ENCODE measurements around the gene GPR45.

The GPR45 gene

DNA sequence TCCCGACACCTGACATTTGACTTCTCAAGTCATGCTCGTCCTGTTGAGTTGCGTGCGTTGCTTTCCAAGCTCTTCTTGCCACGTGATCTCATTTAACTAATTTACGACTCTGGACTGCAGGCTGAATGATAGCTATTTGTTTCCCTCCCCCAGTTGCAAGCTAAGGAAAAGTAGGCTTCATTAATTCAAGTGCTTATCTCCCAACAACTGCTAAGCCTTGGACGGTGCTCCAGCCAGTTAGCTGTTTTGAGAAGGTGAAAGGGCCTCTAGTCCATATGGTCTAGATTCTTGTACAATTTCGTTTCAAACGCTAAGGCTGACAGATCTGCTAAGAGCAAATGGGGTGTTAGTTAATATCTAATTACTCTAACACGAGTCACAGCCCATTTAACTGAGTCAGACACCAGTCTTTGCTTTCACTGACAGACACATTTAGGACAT, 21.1 kb downstream of the GPR45 start:
- TF ChIP-seq, protein P1, sequence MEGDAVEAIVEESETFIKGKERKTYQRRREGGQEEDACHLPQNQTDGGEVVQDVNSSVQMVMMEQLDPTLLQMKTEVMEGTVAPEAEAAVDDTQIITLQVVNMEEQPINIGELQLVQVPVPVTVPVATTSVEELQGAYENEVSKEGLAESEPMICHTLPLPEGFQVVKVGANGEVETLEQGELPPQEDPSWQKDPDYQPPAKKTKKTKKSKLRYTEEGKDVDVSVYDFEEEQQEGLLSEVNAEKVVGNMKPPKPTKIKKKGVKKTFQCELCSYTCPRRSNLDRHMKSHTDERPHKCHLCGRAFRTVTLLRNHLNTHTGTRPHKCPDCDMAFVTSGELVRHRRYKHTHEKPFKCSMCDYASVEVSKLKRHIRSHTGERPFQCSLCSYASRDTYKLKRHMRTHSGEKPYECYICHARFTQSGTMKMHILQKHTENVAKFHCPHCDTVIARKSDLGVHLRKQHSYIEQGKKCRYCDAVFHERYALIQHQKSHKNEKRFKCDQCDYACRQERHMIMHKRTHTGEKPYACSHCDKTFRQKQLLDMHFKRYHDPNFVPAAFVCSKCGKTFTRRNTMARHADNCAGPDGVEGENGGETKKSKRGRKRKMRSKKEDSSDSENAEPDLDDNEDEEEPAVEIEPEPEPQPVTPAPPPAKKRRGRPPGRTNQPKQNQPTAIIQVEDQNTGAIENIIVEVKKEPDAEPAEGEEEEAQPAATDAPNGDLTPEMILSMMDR (IDR thresholded peaks at IDR 0.05; ENCODE audit: control insufficient read depth, extremely low read depth, insufficient read depth) = no peak
- H3K4me3 ChIP-seq (ENCODE audit: low read depth, low read length) = no peak overlapping the region
- no peak for DNase-seq (ENCODE audit: low read depth)

DNA sequence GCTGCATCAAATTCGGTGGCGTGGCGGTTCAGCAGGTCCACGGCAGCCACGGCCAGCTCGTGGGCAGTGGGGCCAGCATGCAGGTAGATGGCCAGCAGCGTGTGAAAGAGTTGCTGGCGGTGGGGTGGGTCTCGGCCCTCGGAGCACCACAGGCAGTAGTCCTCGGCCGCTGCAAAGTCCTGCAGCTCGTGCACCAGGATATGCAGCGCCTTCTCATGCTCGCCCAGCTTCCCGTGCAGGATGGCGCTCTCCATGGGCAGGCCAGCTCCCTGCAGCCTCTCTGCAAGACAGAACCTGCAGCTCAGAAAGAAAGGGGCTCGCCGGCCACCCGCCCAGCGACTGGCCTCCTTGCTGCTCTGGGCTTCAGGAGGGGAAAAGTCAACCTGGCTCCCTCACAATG, 27.9 kb downstream of the GPR45 start:
- TF ChIP-seq, protein P1 (IDR thresholded peaks at IDR 0.05; ENCODE audit: control insufficient read depth, extremely low read depth, insufficient read depth) = no peak
- DNase-seq (ENCODE audit: low read depth) = no peak
- no peak overlapping the region for H3K4me3 ChIP-seq (ENCODE audit: low read depth, low read length)

DNA sequence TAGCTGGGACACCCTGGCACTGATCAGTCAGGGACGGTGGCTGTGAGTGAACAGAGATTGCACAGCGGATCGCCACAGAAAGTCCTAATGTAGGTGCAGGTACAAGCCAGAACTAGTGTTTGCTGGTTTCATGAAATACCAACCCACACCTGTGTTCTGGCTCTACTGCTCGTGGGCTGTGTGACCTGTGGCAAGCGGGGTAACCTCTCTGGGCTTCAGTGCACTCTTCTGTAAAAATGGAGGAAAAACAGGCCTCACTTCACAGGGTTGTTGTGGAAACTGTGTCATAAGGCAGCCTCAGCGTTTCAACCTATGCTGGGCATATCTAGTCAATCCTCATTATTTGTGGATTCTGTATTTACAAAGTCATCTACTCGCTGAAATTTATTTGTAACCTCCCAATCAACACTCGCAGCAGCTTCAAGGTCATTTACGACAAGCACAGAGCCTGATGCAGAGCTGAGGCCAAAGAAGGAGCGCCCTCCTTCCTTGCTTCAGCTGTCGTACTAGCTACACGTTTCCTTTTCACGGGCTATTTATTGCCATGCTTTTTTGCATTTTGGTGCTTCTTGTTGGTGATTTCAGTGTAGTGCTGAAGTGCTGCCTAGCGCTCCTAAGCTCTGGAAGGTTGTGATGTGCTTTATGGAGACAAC, 30.0 kb downstream of the GPR45 start:
- H3K4me3 ChIP-seq (ENCODE audit: low read depth, low read length) = no peak overlapping the region
- no peak for DNase-seq (ENCODE audit: low read depth)
- TF ChIP-seq, protein P1 (IDR thresholded peaks at IDR 0.05; ENCODE audit: control insufficient read depth, extremely low read depth, insufficient read depth) = no peak

DNA sequence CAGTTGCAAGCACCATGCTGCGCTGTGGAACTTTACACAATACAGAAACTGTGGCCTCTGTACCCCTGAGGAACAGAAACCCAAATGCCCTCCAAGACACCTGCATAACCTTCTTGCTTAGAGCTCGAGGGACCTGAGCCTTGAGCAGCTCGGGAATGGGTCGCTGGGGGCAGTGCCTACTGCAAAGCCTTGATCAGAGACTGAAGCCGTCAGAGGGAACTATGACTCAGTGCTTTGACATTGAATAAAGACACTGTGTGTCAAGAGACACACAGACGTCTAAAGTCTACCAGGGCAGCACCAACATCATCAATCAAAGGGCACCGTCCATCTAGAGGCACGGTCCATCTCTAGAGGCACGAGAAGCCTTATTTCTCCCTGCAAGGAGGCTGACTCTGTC, 30.6 kb downstream of the GPR45 start:
- TF ChIP-seq, protein P1 (IDR thresholded peaks at IDR 0.05; ENCODE audit: control insufficient read depth, extremely low read depth, insufficient read depth) = no peak
- DNase-seq (ENCODE audit: low read depth) = no peak

DNA sequence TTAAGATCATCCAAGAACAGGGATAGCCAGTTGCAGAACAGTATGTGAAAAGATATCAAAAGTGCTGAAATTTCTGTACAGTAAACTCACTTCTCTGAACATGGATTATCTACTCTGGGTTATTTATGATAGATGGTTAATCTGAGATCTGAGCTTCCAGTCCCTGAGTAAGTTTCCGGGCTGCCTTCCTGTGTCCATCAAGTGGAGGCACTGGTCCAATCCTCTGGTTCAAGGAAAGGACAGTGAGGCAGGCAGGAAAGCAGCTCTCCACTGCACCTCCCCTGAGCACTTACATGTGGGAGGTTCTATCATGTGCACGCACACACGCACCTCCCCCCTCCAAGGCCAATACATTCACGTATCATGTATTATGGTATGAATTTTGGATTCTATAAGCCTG, 32.5 kb downstream of the GPR45 start:
- no peak overlapping the region for H3K4me3 ChIP-seq (ENCODE audit: low read depth, low read length)
- DNase-seq (ENCODE audit: low read depth) = no peak
- TF ChIP-seq, protein P1 (IDR thresholded peaks at IDR 0.05; ENCODE audit: control insufficient read depth, extremely low read depth, insufficient read depth) = no peak

More for the DNA sequence above, 30.6 kb downstream of the GPR45 start:
- H3K4me3 ChIP-seq (ENCODE audit: low read depth, low read length) = no peak overlapping the region

DNA sequence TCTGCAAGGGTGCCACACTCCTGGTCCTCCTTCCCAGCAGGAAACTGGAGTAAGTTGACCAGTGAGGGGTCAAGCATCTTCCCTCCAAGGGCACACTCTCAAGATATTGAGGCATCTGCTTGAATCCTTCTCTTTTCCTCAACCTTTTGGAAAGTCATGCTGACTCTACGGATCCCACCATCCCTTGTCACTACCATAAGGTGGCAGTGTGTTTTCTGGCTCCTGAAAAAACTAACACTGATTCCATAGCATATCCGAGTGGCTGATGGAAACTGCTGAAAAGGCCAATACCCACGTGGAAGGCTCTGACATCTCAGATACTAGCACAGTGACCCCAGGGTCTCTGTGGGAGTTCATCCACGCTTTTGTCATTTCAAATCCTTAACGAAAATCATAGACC, 37.1 kb downstream of the GPR45 start:
- no peak overlapping the region for H3K4me3 ChIP-seq (ENCODE audit: low read depth, low read length)
- TF ChIP-seq, protein P1 (IDR thresholded peaks at IDR 0.05; ENCODE audit: control insufficient read depth, extremely low read depth, insufficient read depth) = no peak
- no peak for DNase-seq (ENCODE audit: low read depth)

DNA sequence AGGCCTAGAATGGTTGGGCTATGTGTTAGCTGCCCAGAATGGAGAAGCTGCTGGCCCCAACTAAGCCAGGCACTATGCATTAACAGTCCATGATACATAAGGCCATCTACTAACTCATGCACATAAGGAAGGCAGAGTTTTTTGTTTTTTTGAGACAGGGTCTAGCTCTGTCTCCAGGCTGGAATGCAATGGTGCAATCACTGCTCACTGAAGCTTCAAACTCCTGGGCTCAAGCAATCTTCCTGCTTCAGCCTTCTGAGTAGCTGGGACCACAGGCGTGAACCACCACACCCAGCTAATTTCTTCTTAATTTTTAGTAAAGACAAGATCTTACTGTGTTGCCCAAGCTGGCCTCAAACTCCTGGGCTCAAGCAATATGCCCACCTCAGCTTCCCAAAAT, 37.6 kb downstream of the GPR45 start:
- DNase-seq (ENCODE audit: low read depth) = no peak
- no peak overlapping the region for H3K4me3 ChIP-seq (ENCODE audit: low read depth, low read length)
- TF ChIP-seq, protein P1 (IDR thresholded peaks at IDR 0.05; ENCODE audit: control insufficient read depth, extremely low read depth, insufficient read depth) = no peak
